ENCODE measurements around the gene KLHL10. TPM values are rescaled to one million over a fixed set of nuclear protein-coding genes. Genes with fewer than 3 reads are reported as not detected.
A peak's percentile ranks its signal among the peaks of the same experiment; 100 is the strongest.

The KLHL10 gene
- total RNA-seq, 1 experiment from 2014 or later: not detected

DNA sequence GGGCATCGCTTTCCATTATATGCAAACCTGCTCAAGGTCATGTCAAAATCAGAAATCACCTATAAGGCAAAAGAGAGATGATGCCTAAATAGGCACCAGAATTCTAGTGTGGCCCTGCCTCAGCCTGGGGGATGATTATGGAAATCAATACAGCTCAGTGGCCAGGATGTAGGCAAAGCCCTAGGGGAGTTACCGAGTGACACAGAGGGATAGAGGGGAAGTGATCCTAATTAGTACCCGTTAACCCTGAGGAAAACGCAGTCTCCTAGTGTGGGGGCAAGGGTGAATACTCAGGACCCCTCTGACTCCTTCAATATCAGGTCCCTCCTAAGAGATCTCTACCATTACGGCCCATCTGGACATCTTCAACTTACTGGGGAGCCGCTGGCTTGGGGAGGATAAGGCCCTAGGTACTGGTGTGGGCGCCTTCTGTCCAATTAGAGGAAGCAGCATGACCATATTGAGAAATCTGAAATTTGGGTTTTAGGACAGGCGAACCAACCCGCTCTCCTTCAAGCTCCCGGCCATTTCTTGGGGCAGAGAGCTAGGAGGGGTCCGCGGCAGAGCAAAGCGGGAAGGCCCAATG, 2.3 kb upstream of the KLHL10 start:
- peak overlapping the region; percentile 75 to 88 for H3K4me3 ChIP-seq (ENCODE audit: low read depth in 2 of 2, low read length in 2 of 2)
- BruUV-seq (replicated peaks): no TSS peak
- no peak for TF ChIP-seq SIN3A (IDR thresholded peaks at IDR 0.05; ENCODE audit: borderline replicate concordance, insufficient read depth, low read depth, low read length)
- TF ChIP-seq POLR2AphosphoS5 (IDR thresholded peaks at IDR 0.05; ENCODE audit: low read depth, low read length): no peak
- TF ChIP-seq CTCF (IDR thresholded peaks at IDR 0.05): no peak
- no peak for TF ChIP-seq TCF7L2 (IDR thresholded peaks at IDR 0.05; ENCODE audit: low read depth, low read length)
- no peak for TF ChIP-seq REST (IDR thresholded peaks at IDR 0.05; ENCODE audit: insufficient read depth in 1 of 2, low read depth in 2 of 2, low read length in 1 of 2)
- CTCF ChIA-PET: no interaction called here
- intact Hi-C loops (cut with micrococcal nuclease; ENCODE audit: unreplicated experiment) (no loop called here), in situ Hi-C loops (cut with HindIII; ENCODE audit: low pct_unique_long_range_greater_than_20kb, low sequenced_read_pairs) (no loop called here)
- H3K27me3 ChIP-seq (ENCODE audit: control insufficient read depth, insufficient read depth, low read length): no peaks in the 10 kb centered on the region
- peaks cover 7% of the 10 kb centered on the region for H3K4me1 ChIP-seq (ENCODE audit: control insufficient read depth, insufficient read depth, low read length)
- DNase-seq (ENCODE audit: low read depth, low spot score) (no peak), ATAC-seq (peak; percentile 60)
- no peaks in the 10 kb centered on the region for H3K9me3 ChIP-seq (ENCODE audit: control insufficient read depth, insufficient read depth, low read depth, low read length)
- peak overlapping the region; percentile 89 for H3K27ac ChIP-seq (ENCODE audit: low read length)
- POLR2A ChIA-PET: no interaction called here
- H3K36me3 ChIP-seq (ENCODE audit: control insufficient read depth, insufficient read depth, low read length): no peaks in the 10 kb centered on the region

DNA sequence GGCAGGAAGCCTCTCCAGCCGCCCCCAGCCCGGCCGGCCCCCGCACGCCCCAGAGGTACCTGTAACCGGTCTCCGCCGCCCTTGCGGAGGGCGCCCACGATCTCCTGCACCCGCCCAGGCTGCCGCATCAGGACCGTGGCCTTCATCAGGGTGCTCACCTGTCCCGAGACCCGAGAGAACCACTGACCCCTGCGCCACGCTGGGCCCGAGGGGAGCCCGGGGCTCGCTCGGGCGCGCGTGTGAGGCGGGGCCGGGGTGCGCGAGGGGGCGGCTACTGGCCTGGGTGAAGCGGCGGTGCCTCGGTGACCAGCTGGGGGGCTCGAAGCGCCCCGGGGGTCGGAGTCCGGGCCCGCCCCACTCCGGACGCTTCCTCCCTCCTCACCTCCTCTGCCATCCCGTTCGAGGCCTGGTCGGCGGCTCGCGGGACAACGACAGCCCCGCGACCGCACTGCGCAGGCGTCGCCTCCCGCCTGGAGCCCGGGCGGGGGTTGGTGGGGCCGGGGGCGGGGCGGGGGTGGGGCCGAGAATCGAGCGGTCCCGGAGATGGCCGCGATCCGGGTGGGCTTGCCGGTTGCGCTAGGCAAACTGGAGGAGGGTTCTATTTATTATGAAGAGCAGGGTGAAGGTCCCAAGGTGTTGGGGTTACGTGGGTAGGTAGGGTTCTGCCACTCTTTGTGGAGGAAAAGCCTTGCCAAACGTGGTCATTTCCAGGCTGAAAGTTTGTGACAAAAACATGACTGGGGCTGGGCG, 1.6 kb upstream of the KLHL10 start, which contains the start of gene NT5C3B:
Gene NT5C3B (minus strand): TSS at position 433 of the 750 bp plus-strand sequence. CDS start 39 bp downstream, at position 394.
- DNase-seq (ENCODE audit: low read depth, low spot score): no peak
- CTCF ChIA-PET: no interaction called here
- H3K36me3 ChIP-seq (ENCODE audit: control insufficient read depth, insufficient read depth, low read length): no peaks in the 10 kb centered on the region
- H3K27me3 ChIP-seq (ENCODE audit: control insufficient read depth, insufficient read depth, low read length): no peaks in the 10 kb centered on the region
- peak; percentile 97 for ATAC-seq
- TF ChIP-seq POLR2AphosphoS5 (IDR thresholded peaks at IDR 0.05; ENCODE audit: low read depth, low read length): peak; percentile 49; the same call in 1 of the 2 replicates
- TF ChIP-seq TCF7L2 (IDR thresholded peaks at IDR 0.05; ENCODE audit: low read depth, low read length): no peak
- TF ChIP-seq SIN3A (IDR thresholded peaks at IDR 0.05; ENCODE audit: borderline replicate concordance, insufficient read depth, low read depth, low read length): no peak; the same call in 1 of the 2 replicates
- TF ChIP-seq CTCF (IDR thresholded peaks at IDR 0.05): no peak
- TF ChIP-seq REST (IDR thresholded peaks at IDR 0.05; ENCODE audit: insufficient read depth in 1 of 2, low read depth in 2 of 2, low read length in 1 of 2): no peak
- intact Hi-C loops (cut with micrococcal nuclease; ENCODE audit: unreplicated experiment) (no loop called here), in situ Hi-C loops (cut with HindIII; ENCODE audit: low pct_unique_long_range_greater_than_20kb, low sequenced_read_pairs) (no loop called here)
- peak within 1 kb of the TSS; percentile 75 to 88 for H3K4me3 ChIP-seq (ENCODE audit: low read depth in 2 of 2, low read length in 2 of 2)
- H3K27ac ChIP-seq (ENCODE audit: low read length): peak within 1 kb of the TSS; percentile 89
- POLR2A ChIA-PET: no interaction called here
- peaks cover 7% of the 10 kb centered on the region for H3K4me1 ChIP-seq (ENCODE audit: control insufficient read depth, insufficient read depth, low read length)
- BruUV-seq (replicated peaks): no TSS peak
- H3K9me3 ChIP-seq (ENCODE audit: control insufficient read depth, insufficient read depth, low read depth, low read length): no peaks in the 10 kb centered on the region

Data from Panc1 (cell line).